Measurements from ENCODE around the gene PAQR6. TPM values are rescaled to one million over a fixed set of nuclear protein-coding genes. Genes with fewer than 3 reads are reported as not detected.

The PAQR6 gene, protein sequence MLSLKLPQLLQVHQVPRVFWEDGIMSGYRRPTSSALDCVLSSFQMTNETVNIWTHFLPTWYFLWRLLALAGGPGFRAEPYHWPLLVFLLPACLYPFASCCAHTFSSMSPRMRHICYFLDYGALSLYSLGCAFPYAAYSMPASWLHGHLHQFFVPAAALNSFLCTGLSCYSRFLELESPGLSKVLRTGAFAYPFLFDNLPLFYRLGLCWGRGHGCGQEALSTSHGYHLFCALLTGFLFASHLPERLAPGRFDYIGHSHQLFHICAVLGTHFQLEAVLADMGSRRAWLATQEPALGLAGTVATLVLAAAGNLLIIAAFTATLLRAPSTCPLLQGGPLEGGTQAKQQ
- 0.15 and 1.5 TPM in 2 replicates for total RNA-seq

GRCh38 chr1:156247460-156248322 lies at the start of gene PAQR6:
TSS of gene PAQR6 (minus strand) at chr1:156248056. CDS start at chr1:156246731, 1,325 bp downstream.
- no peak for DNase-seq (ENCODE audit: extremely low read depth, low read depth, low spot score)

DNA sequence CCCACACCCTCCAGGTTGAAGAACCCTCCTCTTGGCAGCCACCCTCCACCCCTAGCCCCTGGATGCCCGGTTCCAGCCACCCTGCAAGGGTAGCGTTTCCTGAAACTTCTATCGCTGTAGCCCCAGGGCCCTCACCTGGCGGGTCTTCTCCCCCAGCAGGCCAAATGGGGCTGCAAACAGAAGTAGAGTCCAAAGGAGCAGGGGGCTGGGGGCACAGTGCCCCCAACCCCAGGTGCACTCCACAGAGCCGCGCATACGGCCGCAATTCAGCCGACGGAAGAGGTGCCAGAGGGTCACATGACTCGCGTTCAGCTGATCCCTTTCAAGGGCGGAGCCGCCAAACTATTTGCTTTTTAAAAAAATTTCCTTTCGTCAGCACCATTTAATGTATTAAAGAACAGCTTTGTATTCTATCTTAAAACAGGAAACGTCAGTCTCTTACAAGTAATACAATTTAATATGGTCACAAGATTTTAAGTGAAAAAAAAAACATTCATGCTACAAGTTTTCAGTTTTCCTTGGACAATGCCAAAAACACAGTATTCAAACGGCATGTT lies 47.6 kb upstream of the PAQR6 start, which contains the start of gene GLMP:
Gene GLMP (minus strand): TSS at position 289 of the 557 bp plus-strand sequence. CDS start 34 bp downstream, at position 255.
- no peak for DNase-seq (ENCODE audit: extremely low read depth, low read depth, low spot score)

GRCh38 chr1:156293895-156294294 lies 46.0 kb upstream of the PAQR6 start:
- no peak for DNase-seq (ENCODE audit: extremely low read depth, low read depth, low spot score)

GRCh38 chr1:156293098-156293434 lies 45.2 kb upstream of the PAQR6 start:
- DNase-seq (ENCODE audit: extremely low read depth, low read depth, low spot score): no peak

DNA sequence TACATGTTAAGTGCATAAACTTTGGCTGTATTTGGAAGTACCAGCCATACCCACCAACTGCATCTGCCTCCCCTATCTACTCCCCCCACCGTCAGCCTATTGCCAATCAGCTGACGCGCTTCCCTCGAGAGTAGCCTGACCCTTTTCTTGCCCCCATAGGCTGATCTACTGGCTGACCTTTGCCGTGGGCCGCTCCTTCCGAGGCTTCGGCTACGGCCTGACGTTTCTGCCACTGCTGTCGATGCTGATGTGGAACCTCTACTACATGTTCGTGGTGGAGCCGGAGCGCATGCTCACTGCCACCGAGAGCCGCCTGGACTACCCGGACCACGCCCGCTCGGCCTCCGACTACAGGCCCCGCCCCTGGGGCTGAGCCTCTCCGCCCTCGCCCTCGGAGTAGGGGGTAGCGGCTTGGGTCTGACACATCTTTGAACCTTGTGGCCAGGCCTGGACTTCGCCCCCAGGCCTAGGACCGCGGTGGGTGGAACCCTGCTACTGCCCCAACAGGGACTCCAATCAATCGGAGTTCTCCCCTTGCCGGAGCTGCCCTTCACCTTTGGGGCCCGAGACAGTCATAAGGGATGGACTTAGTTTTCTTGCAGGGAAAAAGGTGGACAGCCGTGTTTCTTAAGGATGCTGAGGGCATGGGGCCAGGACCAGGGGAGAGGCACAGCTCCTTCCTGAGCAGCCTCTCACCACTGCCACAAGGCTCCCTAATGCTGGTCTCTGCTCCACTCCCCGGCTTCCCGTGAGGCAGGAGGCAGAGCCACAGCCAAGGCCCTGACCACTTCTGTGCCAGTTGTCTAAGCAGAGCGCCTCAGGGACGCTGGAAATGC lies 43.6 kb upstream of the PAQR6 start:
- DNase-seq (ENCODE audit: extremely low read depth, low read depth, low spot score): no peak

DNA sequence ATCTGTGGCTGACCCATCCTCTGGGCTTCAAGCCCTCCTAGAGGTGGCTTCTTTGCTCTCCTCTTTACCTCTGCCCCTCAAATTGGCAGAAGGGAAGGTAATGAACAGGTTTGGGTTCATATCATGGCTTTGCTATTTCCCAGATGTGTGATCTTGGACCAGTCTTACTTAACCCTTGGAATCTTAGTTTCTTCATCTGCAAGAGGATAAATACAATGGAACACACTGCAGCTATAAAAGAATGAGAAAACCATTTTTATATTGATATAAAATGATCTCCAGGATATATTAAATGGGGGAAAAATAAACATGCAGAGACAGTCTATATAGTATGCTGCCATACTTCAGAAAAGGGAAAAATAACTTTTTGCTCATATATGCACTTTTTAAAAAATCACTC lies 42.0 kb upstream of the PAQR6 start:
- DNase-seq (ENCODE audit: extremely low read depth, low read depth, low spot score): no peak

DNA sequence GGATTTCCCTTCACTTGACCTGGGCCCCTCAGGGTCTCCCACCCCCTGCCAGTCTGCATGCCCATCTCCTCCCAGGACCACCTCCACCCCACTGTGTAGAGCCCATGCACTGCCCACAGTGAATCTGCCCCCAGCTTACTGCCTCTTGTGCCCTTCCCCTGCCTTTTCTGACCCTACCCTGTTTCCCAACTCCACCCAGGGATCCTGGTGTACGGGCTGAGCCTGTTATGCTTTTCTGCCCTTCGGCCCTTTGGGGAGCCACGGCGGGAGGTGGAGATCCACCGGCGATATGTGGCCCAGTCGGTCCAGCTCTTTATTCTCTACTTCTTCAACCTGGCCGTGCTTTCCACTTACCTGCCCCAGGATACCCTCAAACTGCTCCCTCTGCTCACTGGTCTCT lies 38.2 kb upstream of the PAQR6 start:
- no peak for DNase-seq (ENCODE audit: extremely low read depth, low read depth, low spot score)

- DNase-seq (ENCODE audit: extremely low read depth, low read depth, low spot score): no peak
These were observed 37.6 kb upstream of the PAQR6 start for GRCh38 chr1:156285437-156285836.

DNA sequence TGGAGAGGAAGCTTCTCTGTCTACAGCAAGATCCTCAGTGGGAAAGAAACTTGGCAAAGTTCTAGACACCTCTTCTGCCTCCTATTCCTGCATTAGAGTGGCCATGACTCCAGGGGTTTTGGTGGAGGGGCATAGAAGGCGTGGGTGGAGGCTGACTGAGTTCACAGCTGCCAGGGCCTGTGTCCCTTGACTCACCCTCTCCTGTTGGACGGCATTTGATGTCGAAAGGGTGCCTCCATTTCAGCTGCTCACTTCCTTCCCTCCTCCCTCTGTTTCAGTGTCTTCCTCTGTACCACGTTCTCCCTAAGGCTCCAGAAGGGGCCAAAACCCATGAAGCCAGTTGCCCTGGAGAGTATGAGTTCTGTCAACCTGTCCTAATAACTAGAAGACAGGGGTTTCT lies 36.9 kb upstream of the PAQR6 start:
- DNase-seq (ENCODE audit: extremely low read depth, low read depth, low spot score): no peak

GRCh38 chr1:156284112-156284511 lies 36.3 kb upstream of the PAQR6 start, which contains the start of gene TMEM79:
TSS of gene TMEM79 (plus strand) at chr1:156284325. CDS start at chr1:156285227, 902 bp downstream.
- DNase-seq (ENCODE audit: extremely low read depth, low read depth, low spot score): no peak

DNA sequence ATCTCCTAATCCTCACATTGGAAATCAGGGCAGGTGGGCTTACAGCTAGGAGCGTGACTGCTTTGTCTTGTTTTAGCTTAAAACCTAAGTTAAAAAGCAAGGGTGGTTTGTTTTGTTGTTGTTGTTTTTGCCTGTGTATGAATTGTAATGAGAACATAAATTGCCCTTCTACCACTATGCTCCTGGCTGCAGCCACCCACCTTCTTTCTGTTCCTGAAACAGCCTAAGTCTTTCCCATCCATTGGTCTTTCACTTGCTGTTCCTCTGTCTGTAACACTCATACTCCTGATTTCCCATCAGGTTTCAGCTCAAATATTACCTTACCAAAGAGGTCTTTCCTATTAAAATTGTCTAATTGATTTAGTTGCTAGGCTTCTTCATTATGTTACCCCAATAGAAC lies 35.7 kb upstream of the PAQR6 start:
- no peak for DNase-seq (ENCODE audit: extremely low read depth, low read depth, low spot score)

- DNase-seq (ENCODE audit: extremely low read depth, low read depth, low spot score): peak; percentile 95
These were observed 34.8 kb upstream of the PAQR6 start, which contains the start of gene SMG5 for GRCh38 chr1:156282479-156283222. TSS of gene SMG5 (minus strand) at chr1:156282825. CDS start at chr1:156282680, 145 bp downstream.

DNA sequence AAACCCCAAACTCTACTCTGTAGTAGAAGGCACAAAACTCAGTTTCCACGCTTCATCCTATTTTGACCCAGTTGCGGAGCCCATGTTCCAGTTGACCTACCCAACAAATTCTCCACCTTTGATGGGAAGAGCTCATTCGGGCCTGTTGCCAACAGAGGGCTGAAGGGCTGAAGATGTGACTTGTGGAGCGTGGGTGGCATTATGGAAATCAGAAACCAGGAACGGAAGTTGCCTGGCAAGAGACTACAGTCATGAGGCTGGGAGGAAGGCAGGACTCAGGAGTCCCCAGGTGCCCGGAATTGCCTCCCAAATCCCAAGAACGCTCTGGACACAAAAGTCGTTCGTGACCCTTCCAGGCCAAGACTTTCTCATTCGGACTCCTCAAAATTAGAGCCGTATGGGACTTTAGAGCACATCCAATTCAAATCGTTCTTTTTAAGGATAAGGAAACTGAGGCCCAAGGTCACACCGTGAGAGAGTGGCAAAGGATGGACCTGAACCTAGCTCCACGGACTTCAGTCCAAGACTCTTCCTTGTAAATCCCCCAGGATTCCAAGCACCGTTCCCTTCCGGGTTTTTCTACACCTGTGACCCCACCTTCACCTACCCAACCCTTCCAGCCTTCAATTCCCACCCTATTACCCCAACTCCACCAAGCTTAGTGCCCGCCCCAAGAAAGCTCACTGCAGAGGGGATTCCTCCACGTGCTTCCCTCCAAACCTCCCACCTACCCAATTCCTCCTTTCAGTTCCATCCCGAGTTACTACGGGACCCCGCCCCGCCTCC lies 34.0 kb upstream of the PAQR6 start:
- DNase-seq (ENCODE audit: extremely low read depth, low read depth, low spot score): no peak

- no peak for DNase-seq (ENCODE audit: extremely low read depth, low read depth, low spot score)
These were observed 33.4 kb upstream of the PAQR6 start for GRCh38 chr1:156281281-156281680.

GRCh38 chr1:156279837-156280236 lies 32.0 kb upstream of the PAQR6 start:
- DNase-seq (ENCODE audit: extremely low read depth, low read depth, low spot score): no peak

DNA sequence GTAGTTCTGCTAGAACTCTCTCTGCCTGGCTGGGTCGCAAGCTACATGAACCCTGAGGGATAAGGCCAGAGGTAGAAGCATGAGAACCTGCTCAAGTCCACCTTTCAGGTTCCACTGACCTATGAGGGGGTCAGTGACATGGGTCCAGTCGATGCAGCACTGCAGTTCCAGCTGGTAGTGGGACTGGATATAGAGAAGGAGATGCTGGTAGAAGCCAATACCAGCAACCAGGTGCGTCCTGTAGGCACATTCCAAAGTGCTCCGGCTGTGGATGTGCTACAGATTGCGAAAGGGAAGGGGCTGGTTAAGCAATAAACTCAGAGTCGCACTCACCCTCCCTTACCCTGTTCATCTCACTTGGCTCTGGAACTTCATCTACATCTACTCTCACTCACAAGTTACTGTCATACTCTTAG lies 29.1 kb upstream of the PAQR6 start:
- DNase-seq (ENCODE audit: extremely low read depth, low read depth, low spot score): no peak

GRCh38 chr1:156276532-156276931 lies 28.7 kb upstream of the PAQR6 start:
- no peak for DNase-seq (ENCODE audit: extremely low read depth, low read depth, low spot score)

GRCh38 chr1:156270314-156270713 lies 22.5 kb upstream of the PAQR6 start:
- DNase-seq (ENCODE audit: extremely low read depth, low read depth, low spot score): no peak

- no peak for DNase-seq (ENCODE audit: extremely low read depth, low read depth, low spot score)
These were observed 20.5 kb upstream of the PAQR6 start for GRCh38 chr1:156268336-156268735.

Data from glomerular endothelial cell (primary cell).